ENCODE results near the gene NSG2.
"Not testable (repeated sequence)": the region's sequence is repeated elsewhere in the genome, so short reads cannot be mapped to it uniquely, and the experiment has no call there.

NSG2 gene

GRCh38 chr5:174146556-174146955 lies 101.0 kb downstream of the NSG2 start:
- Mint-ChIP-seq H3K4me3 (no peak overlapping the region), H3K27ac (no peak overlapping the region), H3K9me3 (ENCODE audit: low read depth) (no peaks in the 10 kb centered on the region), H3K36me3 (no peaks in the 10 kb centered on the region), H3K27me3 (peaks cover 8% of the 10 kb centered on the region), H3K4me1 (ENCODE audit: low read depth) (no peaks in the 10 kb centered on the region)

- not testable (repeated sequence) for H3K9me3 Mint-ChIP-seq (ENCODE audit: low read depth); H3K27me3 Mint-ChIP-seq; H3K27ac Mint-ChIP-seq; H3K36me3 Mint-ChIP-seq; H3K4me1 Mint-ChIP-seq (ENCODE audit: low read depth); H3K4me3 Mint-ChIP-seq
Measured at GRCh38 chr5:174147012-174147411, 101.5 kb downstream of the NSG2 start.

GRCh38 chr5:174147551-174147950 lies 102.0 kb downstream of the NSG2 start:
- Mint-ChIP-seq H3K36me3 (no peaks in the 10 kb centered on the region), H3K27ac (no peak overlapping the region), H3K4me1 (ENCODE audit: low read depth) (no peaks in the 10 kb centered on the region), H3K4me3 (no peak overlapping the region), H3K27me3 (peaks cover 8% of the 10 kb centered on the region), H3K9me3 (ENCODE audit: low read depth) (no peaks in the 10 kb centered on the region)

- Mint-ChIP-seq H3K9me3 (ENCODE audit: low read depth) (no peaks in the 10 kb centered on the region), H3K4me1 (ENCODE audit: low read depth) (no peaks in the 10 kb centered on the region), H3K27me3 (peaks cover 8% of the 10 kb centered on the region), H3K27ac (no peak overlapping the region), H3K36me3 (no peaks in the 10 kb centered on the region), H3K4me3 (no peak overlapping the region)
Measured at GRCh38 chr5:174148721-174149120, 103.2 kb downstream of the NSG2 start.

- Mint-ChIP-seq H3K9me3 (ENCODE audit: low read depth) (no peaks in the 10 kb centered on the region), H3K36me3 (no peaks in the 10 kb centered on the region), H3K27ac (no peak overlapping the region), H3K4me1 (ENCODE audit: low read depth) (no peaks in the 10 kb centered on the region), H3K4me3 (no peak overlapping the region), H3K27me3 (peaks cover 8% of the 10 kb centered on the region)
Measured at GRCh38 chr5:174149426-174149825, 103.9 kb downstream of the NSG2 start.

GRCh38 chr5:174149989-174150388 lies 104.5 kb downstream of the NSG2 start:
- Mint-ChIP-seq H3K9me3 (ENCODE audit: low read depth) (no peaks in the 10 kb centered on the region), H3K4me1 (ENCODE audit: low read depth) (no peaks in the 10 kb centered on the region), H3K27me3 (peaks cover 8% of the 10 kb centered on the region), H3K4me3 (no peak overlapping the region), H3K36me3 (no peaks in the 10 kb centered on the region), H3K27ac (no peak overlapping the region)

GRCh38 chr5:174151599-174152181 lies 106.2 kb downstream of the NSG2 start:
- Mint-ChIP-seq H3K27me3 (peaks cover 2% of the 10 kb centered on the region), H3K36me3 (no peaks in the 10 kb centered on the region), H3K4me1 (ENCODE audit: low read depth) (no peaks in the 10 kb centered on the region), H3K4me3 (no peak overlapping the region), H3K27ac (no peak overlapping the region), H3K9me3 (ENCODE audit: low read depth) (peaks cover 12% of the 10 kb centered on the region)

- no peaks in the 10 kb centered on the region for H3K4me1 Mint-ChIP-seq (ENCODE audit: low read depth)
- no peak overlapping the region for H3K4me3 Mint-ChIP-seq
- no peaks in the 10 kb centered on the region for H3K36me3 Mint-ChIP-seq
- H3K27me3 Mint-ChIP-seq, result peaks cover 7% of the 10 kb centered on the region
- peaks cover 18% of the 10 kb centered on the region for H3K9me3 Mint-ChIP-seq (ENCODE audit: low read depth)
- no peak overlapping the region for H3K27ac Mint-ChIP-seq
Measured at GRCh38 chr5:174154559-174154958, 109.1 kb downstream of the NSG2 start.

- H3K4me3 Mint-ChIP-seq, result no peak overlapping the region
- H3K4me1 Mint-ChIP-seq (ENCODE audit: low read depth), result no peaks in the 10 kb centered on the region
- H3K9me3 Mint-ChIP-seq (ENCODE audit: low read depth), result peaks cover 18% of the 10 kb centered on the region
- no peaks in the 10 kb centered on the region for H3K36me3 Mint-ChIP-seq
- H3K27me3 Mint-ChIP-seq, result peaks cover 9% of the 10 kb centered on the region
- no peak overlapping the region for H3K27ac Mint-ChIP-seq
Measured at GRCh38 chr5:174155281-174155680, 109.8 kb downstream of the NSG2 start.

- Mint-ChIP-seq H3K36me3 (no peaks in the 10 kb centered on the region), H3K4me3 (no peak overlapping the region), H3K27ac (no peak overlapping the region), H3K27me3 (peaks cover 9% of the 10 kb centered on the region), H3K9me3 (ENCODE audit: low read depth) (peaks cover 18% of the 10 kb centered on the region), H3K4me1 (ENCODE audit: low read depth) (no peaks in the 10 kb centered on the region)
Measured at GRCh38 chr5:174155706-174156105, 110.2 kb downstream of the NSG2 start.

GRCh38 chr5:174157048-174157447 lies 111.5 kb downstream of the NSG2 start:
- peaks cover 18% of the 10 kb centered on the region for H3K9me3 Mint-ChIP-seq (ENCODE audit: low read depth)
- H3K27me3 Mint-ChIP-seq, result peaks cover 9% of the 10 kb centered on the region
- no peaks in the 10 kb centered on the region for H3K36me3 Mint-ChIP-seq

More at GRCh38 chr5:174157048-174157447, 111.5 kb downstream of the NSG2 start:
- no peak overlapping the region for H3K27ac Mint-ChIP-seq
- no peak overlapping the region for H3K4me3 Mint-ChIP-seq
- no peaks in the 10 kb centered on the region for H3K4me1 Mint-ChIP-seq (ENCODE audit: low read depth)
